Ishikawa (cell line): ENCODE data around the gene TMPRSS7.

Source experiments
- CEBPB ChIP-seq: IDR thresholded peaks from 2 replicates; pipeline ENCODE4 v1.6.1; 2012
- CREB1 ChIP-seq: IDR thresholded peaks from 2 replicates; pipeline ENCODE4 v1.6.1; 2012; ENCODE audit warnings: low read depth
- EGR1 ChIP-seq: IDR thresholded peaks from 2 replicates; pipeline ENCODE4 v1.6.1; 2012
- EP300 ChIP-seq: IDR thresholded peaks from 2 replicates; pipeline ENCODE4 v1.6.1; 2012; ENCODE audit warnings: borderline replicate concordance
- FOXM1 ChIP-seq: IDR thresholded peaks from 2 replicates; pipeline ENCODE4 v1.6.1; 2012; ENCODE audit warnings: low read depth, borderline replicate concordance
- NFIC ChIP-seq: IDR thresholded peaks from 2 replicates; pipeline ENCODE4 v1.6.1; 2012
- RAD21 ChIP-seq: IDR thresholded peaks from 2 replicates; pipeline ENCODE4 v1.6.1; 2012; ENCODE audit warnings: low read depth
- TAF1 ChIP-seq: IDR thresholded peaks from 2 replicates; pipeline ENCODE4 v1.6.1; 2012; ENCODE audit warnings: low read depth, mild to moderate bottlenecking
- TCF12 ChIP-seq: IDR thresholded peaks from 2 replicates; pipeline ENCODE4 v1.6.1; 2012; ENCODE audit warnings: low read depth
- TEAD4 ChIP-seq: IDR thresholded peaks from 2 replicates; pipeline ENCODE4 v1.6.1; 2012
- YY1 ChIP-seq: IDR thresholded peaks from 2 replicates; pipeline ENCODE4 v1.6.1; 2012; ENCODE audit warnings: low read depth
- ZBTB7A ChIP-seq: IDR thresholded peaks from 2 replicates; pipeline ENCODE4 v1.6.1; 2012; ENCODE audit warnings: low read depth
- TF ChIP-seq, protein P1 (sequence below): IDR thresholded peaks from 2 replicates; pipeline ENCODE4 v1.6.1; 2012
- TF ChIP-seq, protein P2 (sequence below): IDR thresholded peaks from 2 replicates; pipeline ENCODE4 v1.6.1; 2012
- TF ChIP-seq, protein P3 (sequence below): IDR thresholded peaks from 2 replicates; pipeline ENCODE4 v1.6.1; 2012; ENCODE audit warnings: low read depth, mild to moderate bottlenecking

TMPRSS7 gene

DNA sequence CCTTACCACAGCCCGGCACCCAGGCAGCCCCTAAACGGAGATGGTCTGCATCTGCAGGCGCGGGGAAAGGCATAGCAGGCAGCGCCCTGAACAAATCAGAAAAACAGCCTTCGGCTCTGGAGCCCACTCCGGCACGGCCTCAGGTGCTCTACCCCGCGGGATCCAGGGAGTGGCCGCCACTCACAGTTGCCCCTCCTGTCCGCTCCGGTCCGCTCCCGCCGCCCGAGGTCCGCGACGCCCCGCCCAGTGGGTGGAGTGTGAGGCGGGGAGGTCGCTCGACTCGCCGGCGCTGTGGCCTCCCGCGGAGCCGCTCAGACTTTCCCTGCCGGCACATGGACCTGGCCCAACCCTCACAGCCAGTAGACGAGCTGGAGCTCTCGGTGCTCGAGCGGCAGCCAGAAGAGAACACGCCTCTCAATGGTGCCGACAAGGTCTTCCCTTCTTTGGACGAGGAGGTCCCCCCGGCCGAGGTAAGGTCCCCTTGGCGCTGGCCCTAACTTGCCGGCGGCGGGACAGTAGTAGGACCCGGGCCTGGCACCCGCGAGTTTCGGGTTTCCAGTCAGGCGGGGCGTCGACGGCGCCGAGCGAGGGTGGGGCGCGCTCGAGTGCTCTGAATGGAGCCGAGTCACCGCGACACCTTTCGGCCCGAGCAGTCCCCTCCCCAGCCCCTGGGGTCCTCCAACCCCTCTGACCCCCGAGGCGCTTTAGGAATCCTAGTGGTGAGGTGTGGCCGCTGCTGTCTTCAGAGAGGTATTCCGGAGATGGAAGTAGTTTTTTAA lies 51.7 kb downstream of the TMPRSS7 start, which contains the start of gene C3orf52:
TSS of gene C3orf52 (plus strand) at position 314 of the 779 bp plus-strand sequence. CDS start at position 333, 19 bp downstream.
- TF ChIP-seq TAF1: peak; percentile 74; the same call in 1 of the 2 replicates
- TF ChIP-seq EP300: 0 out of 2 replicates have a peak, but pooled peaks have one; percentile 40
- no peak for TF ChIP-seq CEBPB
- peak; percentile 54; the same call in 1 of the 2 replicates for TF ChIP-seq TCF12
- TF ChIP-seq ZBTB7A: peak; percentile 67; the same call in 1 of the 2 replicates
- no peak for TF ChIP-seq RAD21
- no peak for TF ChIP-seq EGR1
- TF ChIP-seq NFIC: peak; percentile 37
- TF ChIP-seq YY1: no peak
- TF ChIP-seq, protein P1, sequence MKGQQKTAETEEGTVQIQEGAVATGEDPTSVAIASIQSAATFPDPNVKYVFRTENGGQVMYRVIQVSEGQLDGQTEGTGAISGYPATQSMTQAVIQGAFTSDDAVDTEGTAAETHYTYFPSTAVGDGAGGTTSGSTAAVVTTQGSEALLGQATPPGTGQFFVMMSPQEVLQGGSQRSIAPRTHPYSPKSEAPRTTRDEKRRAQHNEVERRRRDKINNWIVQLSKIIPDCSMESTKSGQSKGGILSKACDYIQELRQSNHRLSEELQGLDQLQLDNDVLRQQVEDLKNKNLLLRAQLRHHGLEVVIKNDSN: no peak
- TF ChIP-seq, protein P2, sequence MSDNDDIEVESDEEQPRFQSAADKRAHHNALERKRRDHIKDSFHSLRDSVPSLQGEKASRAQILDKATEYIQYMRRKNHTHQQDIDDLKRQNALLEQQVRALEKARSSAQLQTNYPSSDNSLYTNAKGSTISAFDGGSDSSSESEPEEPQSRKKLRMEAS: peak; percentile 95
- TF ChIP-seq, protein P3, sequence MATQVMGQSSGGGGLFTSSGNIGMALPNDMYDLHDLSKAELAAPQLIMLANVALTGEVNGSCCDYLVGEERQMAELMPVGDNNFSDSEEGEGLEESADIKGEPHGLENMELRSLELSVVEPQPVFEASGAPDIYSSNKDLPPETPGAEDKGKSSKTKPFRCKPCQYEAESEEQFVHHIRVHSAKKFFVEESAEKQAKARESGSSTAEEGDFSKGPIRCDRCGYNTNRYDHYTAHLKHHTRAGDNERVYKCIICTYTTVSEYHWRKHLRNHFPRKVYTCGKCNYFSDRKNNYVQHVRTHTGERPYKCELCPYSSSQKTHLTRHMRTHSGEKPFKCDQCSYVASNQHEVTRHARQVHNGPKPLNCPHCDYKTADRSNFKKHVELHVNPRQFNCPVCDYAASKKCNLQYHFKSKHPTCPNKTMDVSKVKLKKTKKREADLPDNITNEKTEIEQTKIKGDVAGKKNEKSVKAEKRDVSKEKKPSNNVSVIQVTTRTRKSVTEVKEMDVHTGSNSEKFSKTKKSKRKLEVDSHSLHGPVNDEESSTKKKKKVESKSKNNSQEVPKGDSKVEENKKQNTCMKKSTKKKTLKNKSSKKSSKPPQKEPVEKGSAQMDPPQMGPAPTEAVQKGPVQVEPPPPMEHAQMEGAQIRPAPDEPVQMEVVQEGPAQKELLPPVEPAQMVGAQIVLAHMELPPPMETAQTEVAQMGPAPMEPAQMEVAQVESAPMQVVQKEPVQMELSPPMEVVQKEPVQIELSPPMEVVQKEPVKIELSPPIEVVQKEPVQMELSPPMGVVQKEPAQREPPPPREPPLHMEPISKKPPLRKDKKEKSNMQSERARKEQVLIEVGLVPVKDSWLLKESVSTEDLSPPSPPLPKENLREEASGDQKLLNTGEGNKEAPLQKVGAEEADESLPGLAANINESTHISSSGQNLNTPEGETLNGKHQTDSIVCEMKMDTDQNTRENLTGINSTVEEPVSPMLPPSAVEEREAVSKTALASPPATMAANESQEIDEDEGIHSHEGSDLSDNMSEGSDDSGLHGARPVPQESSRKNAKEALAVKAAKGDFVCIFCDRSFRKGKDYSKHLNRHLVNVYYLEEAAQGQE: no peak
- TF ChIP-seq TEAD4: no peak
- TF ChIP-seq FOXM1: no peak
- TF ChIP-seq CREB1: 0 out of 2 replicates have a peak, but pooled peaks have one; percentile 28

DNA sequence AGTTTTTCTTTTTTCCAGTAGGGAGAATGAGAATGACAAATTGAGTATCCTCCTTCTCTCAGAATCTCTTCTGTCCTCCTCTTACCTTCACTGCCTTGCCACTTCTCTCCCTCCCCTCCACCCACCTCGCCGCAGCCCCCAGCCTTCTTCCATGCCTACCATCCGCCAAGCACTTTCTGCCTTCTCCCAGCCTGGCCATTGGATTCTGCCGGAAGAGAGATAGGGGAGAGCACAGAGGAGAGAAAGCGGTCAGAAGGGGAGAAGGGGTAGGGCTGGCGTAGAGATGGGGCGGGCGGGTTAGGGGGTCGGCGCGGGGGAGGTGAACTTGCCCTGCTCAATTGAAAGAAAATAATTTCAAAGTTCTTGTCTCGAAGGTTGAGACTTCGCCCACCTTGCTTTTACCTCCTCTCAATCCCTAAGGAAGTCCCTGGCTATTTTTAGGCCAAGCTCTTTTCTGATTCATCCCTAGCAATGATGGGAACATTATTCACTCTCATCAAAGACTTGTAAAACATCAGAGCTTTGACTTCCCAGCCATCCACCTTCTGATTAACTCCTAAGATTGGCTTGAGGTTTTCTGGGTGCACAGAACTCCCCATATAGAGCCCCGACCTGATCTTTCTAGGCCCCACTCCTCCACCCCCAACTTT lies 52.5 kb downstream of the TMPRSS7 start:
- TF ChIP-seq YY1 (no peak), TAF1 (no peak)

DNA sequence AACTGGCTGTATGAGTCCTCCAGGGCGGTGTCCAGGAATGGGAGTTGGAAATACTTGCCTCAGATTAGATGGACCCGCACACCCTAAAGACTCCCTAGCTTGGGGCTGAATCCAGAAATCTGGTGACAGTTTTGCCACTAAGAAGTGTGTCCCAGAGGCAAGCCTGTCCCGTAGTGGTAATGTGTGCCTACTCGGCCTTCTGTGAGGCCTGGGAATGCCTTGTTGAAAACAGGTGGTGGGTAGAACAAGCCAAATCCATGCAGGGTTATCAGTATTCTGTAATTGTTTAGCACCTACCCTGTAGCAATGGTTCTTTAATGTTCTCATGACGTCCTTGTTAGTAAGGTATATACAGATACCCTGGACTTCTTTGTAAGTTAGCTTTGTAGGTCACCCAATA lies 53.2 kb downstream of the TMPRSS7 start:
- no peak for TF ChIP-seq TEAD4
- no peak for TF ChIP-seq TAF1
- TF ChIP-seq YY1: no peak
- TF ChIP-seq RAD21: no peak
- TF ChIP-seq, protein P2: no peak

DNA sequence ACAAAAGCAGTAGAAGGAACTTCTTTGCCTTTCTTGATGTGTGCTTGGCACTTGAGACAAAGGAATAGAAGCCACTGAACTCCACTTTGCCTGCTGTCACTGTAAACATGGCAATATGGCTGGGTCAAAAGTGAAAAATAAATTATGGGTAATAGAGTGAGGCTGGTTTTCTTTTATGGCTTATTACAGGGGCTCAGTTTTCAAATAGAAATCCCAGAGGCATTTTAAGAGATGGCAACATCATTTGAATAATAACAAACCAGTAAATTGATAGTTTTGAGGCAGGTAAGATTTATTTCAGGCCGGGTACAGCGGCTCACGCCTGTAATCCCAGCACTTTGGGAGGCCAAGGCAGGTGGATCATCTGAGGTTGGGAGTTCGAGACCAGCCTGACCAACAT lies 54.4 kb downstream of the TMPRSS7 start:
- no peak for TF ChIP-seq CREB1
- TF ChIP-seq, protein P2: no peak
- TF ChIP-seq, protein P3: no peak
- TF ChIP-seq RAD21: no peak
- no peak for TF ChIP-seq EGR1
- no peak for TF ChIP-seq TCF12
- no peak for TF ChIP-seq TAF1
- TF ChIP-seq TEAD4: no peak
- no peak for TF ChIP-seq EP300
- TF ChIP-seq, protein P1: no peak
- TF ChIP-seq NFIC: no peak

DNA sequence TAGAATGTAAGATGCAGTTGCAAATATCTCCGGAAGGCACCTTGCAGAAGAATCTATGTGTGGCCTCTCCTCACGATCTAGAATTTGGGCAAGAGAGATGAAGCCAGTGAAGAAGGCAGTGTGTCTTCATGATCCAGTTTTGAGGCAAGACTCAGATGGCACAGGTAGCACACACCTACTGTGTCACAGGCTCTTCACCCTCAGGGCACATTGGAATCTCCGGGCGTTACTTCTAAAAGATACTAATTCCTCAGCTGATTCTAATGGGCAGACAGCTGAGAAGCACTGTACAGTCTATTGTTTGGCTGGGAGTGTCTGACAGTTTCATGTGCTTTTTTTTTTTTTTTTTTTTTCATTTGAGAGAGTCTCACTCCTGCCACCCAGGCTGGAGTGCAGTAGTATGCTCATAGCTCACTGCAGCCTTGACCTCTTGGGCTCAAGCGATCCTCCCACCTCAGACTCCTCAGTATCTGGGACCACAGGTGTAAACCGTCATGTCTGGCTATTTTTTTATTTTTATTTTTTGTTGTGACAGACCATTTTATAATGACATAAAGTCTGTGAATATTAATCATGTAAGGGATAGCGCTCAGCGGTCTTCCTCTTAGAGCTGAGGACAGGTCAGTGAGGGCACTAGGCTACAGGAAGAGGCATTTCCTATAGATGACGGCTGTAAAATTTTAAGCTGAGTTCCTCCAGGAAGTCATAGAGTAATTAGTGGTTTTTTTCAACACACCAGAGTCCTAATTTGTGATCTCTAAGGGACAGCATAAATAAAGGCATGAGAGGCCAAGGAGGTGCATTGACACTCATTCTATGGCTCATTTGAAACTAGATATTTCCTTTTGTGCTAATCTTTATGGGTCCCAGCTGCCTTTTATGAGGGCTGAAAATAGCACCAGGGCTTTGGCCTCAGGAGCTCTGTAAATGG lies 55.7 kb downstream of the TMPRSS7 start:
- TF ChIP-seq RAD21 (no peak), ZBTB7A (no peak), TAF1 (no peak), CEBPB (no peak), YY1 (no peak), EP300 (no peak)
- TF ChIP-seq, protein P2: no peak
